HCT116 (cell line): Measurements from ENCODE around the gene NBAS. TPM values are rescaled to one million over a fixed set of nuclear protein-coding genes. Genes with fewer than 3 reads are reported as not detected.

ENCODE experiments used
- ATAC-seq: fragments of 200-7000 bp; cut with Tn5 transposase; 2 replicates; pipeline ENCODE4 v1.9.1; 2020; ENCODE audit warnings: mild to moderate bottlenecking, moderate library complexity
- BruUV-seq: library from RNA; stranded (reverse); fragments of 400-500 nt; replicated peaks from 2 replicates; lab custom pipeline; 2021; lab: Mats Ljungman, UMichigan
- CTCF ChIA-PET: fragments of 300-600 bp; sonication (Branson Sonifier 250); formaldehyde crosslinking; loops from one replicate; lab custom pipeline; 2021; ENCODE audit warnings: antibody characterized with exemption; lab: Charles Lee
- POLR2A ChIA-PET: fragments of 300-600, 350-600 bp; sonication (Branson Sonifier 250); formaldehyde crosslinking; loops from one replicate; lab custom pipeline; 2021; ENCODE audit warnings: antibody characterized with exemption; lab: Charles Lee
- RAD21 ChIA-PET, 2 experiments: fragments of 300-600 bp; sonication (Branson Sonifier 250); formaldehyde crosslinking; loops; one replicate each; lab custom pipeline; 2023; ENCODE audit warnings: low total read pairs in 2 of 2; ENCODE audit not compliant: uncharacterized antibody in 2 of 2, unreplicated experiment in 2 of 2, low non-redundant PET in 1 of 2; lab: Charles Lee
- DNase-seq: peaks from one replicate; pipeline ENCODE4 v3.0.0-alpha.2; 2010; ENCODE audit warnings: low read depth, low spot score
- H2AFZ ChIP-seq: fragments of 200-600 bp; shearing (Covaris generic), sonication (generic); 2 replicates; pipeline ENCODE4 v1.6.1; 2017; ENCODE audit warnings: low read depth, mixed run types, mixed read lengths, antibody characterized with exemption, low read length; ENCODE audit not compliant: poor library complexity, severe bottlenecking
- H3K27ac ChIP-seq: 2 replicates; pipeline ENCODE4 v1.5.1; 2012; ENCODE audit warnings: low read depth, low read length
- H3K27me3 ChIP-seq: fragments of 200-600 bp; sonication (generic); 2 replicates; pipeline ENCODE4 v1.6.1; 2016; ENCODE audit warnings: mixed run types, low read length, mixed read lengths; ENCODE audit not compliant: insufficient read depth
- H3K36me3 ChIP-seq, 2 experiments: fragments of 200-500 bp in 1 of 2; fragments of 200-600 bp in 1 of 2; sonication (Bioruptor generic) in 1 of 2; sonication (generic) in 1 of 2; 2 replicates each; pipeline versions ENCODE4 v1.5.1 to v1.6.1; 2014 to 2016; ENCODE audit warnings: low read length in 2 of 2, inconsistent platforms in 1 of 2, mixed read lengths in 1 of 2, mixed run types in 1 of 2; ENCODE audit not compliant: insufficient read depth in 2 of 2, control insufficient read depth in 1 of 2
- H3K4me1 ChIP-seq, 2 experiments: fragments of 200-600 bp in 1 of 2; sonication (generic) in 1 of 2; 2 replicates each; pipeline versions ENCODE4 v1.5.1 to v1.6.1; 2012 to 2017; ENCODE audit warnings: low read length in 2 of 2, inconsistent platforms in 1 of 2, mild to moderate bottlenecking in 1 of 2, mixed read lengths in 1 of 2, mixed run types in 1 of 2, moderate library complexity in 1 of 2; ENCODE audit not compliant: insufficient read depth in 2 of 2, control insufficient read depth in 1 of 2
- H3K4me2 ChIP-seq: fragments of 200-600 bp; sonication (generic); 2 replicates; pipeline ENCODE4 v1.6.1; 2017; ENCODE audit warnings: mixed run types, low read length, mixed read lengths
- H3K4me3 ChIP-seq, 2 experiments: fragments of 200-600 bp in 1 of 2; sonication (generic) in 1 of 2; replicated peaks in 1 of 2; 2 replicates each; pipeline ENCODE4 v1.5.1; 2011 to 2016; ENCODE audit warnings: low read length in 2 of 2, control low read depth in 1 of 2, low read depth in 1 of 2, mild to moderate bottlenecking in 1 of 2, mixed read lengths in 1 of 2, mixed run types in 1 of 2
- H3K79me2 ChIP-seq: fragments of 200-600 bp; sonication (generic); 2 replicates; pipeline ENCODE4 v1.6.1; 2017; ENCODE audit warnings: mild to moderate bottlenecking, mixed run types, low read length, moderate library complexity, mixed read lengths; ENCODE audit not compliant: insufficient read depth
- H3K9ac ChIP-seq: fragments of 200-600 bp; sonication (generic); 2 replicates; pipeline ENCODE4 v1.6.1; 2016; ENCODE audit warnings: low read length, mixed read lengths
- H3K9me2 ChIP-seq: fragments of 200-600 bp; sonication (generic), shearing (Covaris generic); 2 replicates; pipeline ENCODE4 v1.6.1; 2017; ENCODE audit warnings: mixed run types, mild to moderate bottlenecking, moderate library complexity; ENCODE audit not compliant: insufficient read depth
- H3K9me3 ChIP-seq, 2 experiments: fragments of 200-500 bp in 1 of 2; fragments of 200-600 bp in 1 of 2; sonication (Bioruptor generic) in 1 of 2; sonication (generic) in 1 of 2; 2 replicates each; pipeline ENCODE4 v1.6.1; 2014 to 2017; ENCODE audit warnings: low read length in 2 of 2, mixed read lengths in 2 of 2, inconsistent platforms in 1 of 2, low read depth in 1 of 2, mild to moderate bottlenecking in 1 of 2, mixed run types in 1 of 2, moderate library complexity in 1 of 2; ENCODE audit not compliant: control insufficient read depth in 1 of 2, insufficient read depth in 1 of 2
- H4K20me1 ChIP-seq: fragments of 200-600 bp; sonication (generic), shearing (Covaris generic); 2 replicates; pipeline ENCODE4 v1.6.1; 2017; ENCODE audit warnings: mixed run types, mild to moderate bottlenecking, moderate library complexity; ENCODE audit not compliant: insufficient read depth
- ATF3 ChIP-seq: IDR thresholded peaks from 2 replicates; pipeline ENCODE4 v1.6.1; 2012
- CBX3 ChIP-seq: IDR thresholded peaks from 2 replicates; pipeline ENCODE4 v1.6.1; 2012; ENCODE audit warnings: low read depth
- CTCF ChIP-seq, 3 experiments: fragments of 200-600 bp in 1 of 3; sonication (generic) in 1 of 3; IDR thresholded peaks in 2 of 3; conservative IDR thresholded peaks in 1 of 3; 2 replicates each; pipeline ENCODE4 v1.5.1; 2012 to 2017; ENCODE audit warnings: low read depth in 2 of 3, low read length in 2 of 3, antibody characterized with exemption in 1 of 3, borderline replicate concordance in 1 of 3, control low read depth in 1 of 3, mild to moderate bottlenecking in 1 of 3, mixed read lengths in 1 of 3, mixed run types in 1 of 3, moderate library complexity in 1 of 3; ENCODE audit not compliant: insufficient read depth in 1 of 3
- EGR1 ChIP-seq: IDR thresholded peaks from 2 replicates; pipeline ENCODE4 v1.6.1; 2012; ENCODE audit warnings: low read depth
- ELF1 ChIP-seq: IDR thresholded peaks from 2 replicates; pipeline ENCODE4 v1.6.1; 2012; ENCODE audit warnings: low read depth, borderline replicate concordance
- EZH2 ChIP-seq: fragments of 200-600 bp; sonication (generic); IDR thresholded peaks from 2 replicates; pipeline ENCODE4 v1.6.1; 2017; ENCODE audit warnings: antibody characterized with exemption, mixed run types
- FOSL1 ChIP-seq: IDR thresholded peaks from 2 replicates; pipeline ENCODE4 v1.6.1; 2012; ENCODE audit warnings: low read depth
- JUND ChIP-seq: IDR thresholded peaks from 2 replicates; pipeline ENCODE4 v1.6.1; 2012
- MAX ChIP-seq: IDR thresholded peaks from 2 replicates; pipeline ENCODE4 v1.6.1; 2012
- POLR2A ChIP-seq: IDR thresholded peaks from 2 replicates; pipeline ENCODE4 v1.7.0; 2011; ENCODE audit warnings: borderline replicate concordance; ENCODE audit not compliant: insufficient read depth, insufficient read length; ENCODE audit errors: extremely low read depth
- POLR2AphosphoS5 ChIP-seq: IDR thresholded peaks from 2 replicates; pipeline ENCODE4 v1.6.1; 2011; ENCODE audit warnings: mild to moderate bottlenecking, low read depth, low read length, moderate library complexity
- RAD21 ChIP-seq: IDR thresholded peaks from 2 replicates; pipeline ENCODE4 v1.6.1; 2012; ENCODE audit warnings: low read depth, mild to moderate bottlenecking
- REST ChIP-seq: IDR thresholded peaks from 2 replicates; pipeline ENCODE4 v1.6.1; 2012; ENCODE audit warnings: low read depth
- SRF ChIP-seq: IDR thresholded peaks from 2 replicates; pipeline ENCODE4 v1.6.1; 2012; ENCODE audit warnings: low read depth
- TCF7L2 ChIP-seq: IDR thresholded peaks from 2 replicates; pipeline ENCODE4 v1.7.0; 2011; ENCODE audit warnings: borderline replicate concordance, inconsistent platforms; ENCODE audit not compliant: insufficient read depth, insufficient read length; ENCODE audit errors: extremely low read depth
- YY1 ChIP-seq: IDR thresholded peaks from 2 replicates; pipeline ENCODE4 v1.6.1; 2011; ENCODE audit warnings: low read length, low read depth, moderate library complexity, mild to moderate bottlenecking; ENCODE audit not compliant: insufficient replicate concordance; ENCODE audit errors: extremely low read depth
- ZBTB33 ChIP-seq: IDR thresholded peaks from 2 replicates; pipeline ENCODE4 v1.6.1; 2011; ENCODE audit warnings: mild to moderate bottlenecking, low read length, moderate library complexity; ENCODE audit not compliant: insufficient replicate concordance; ENCODE audit errors: extremely low read depth
- ZFX ChIP-seq: fragments of 450-650 bp; IDR thresholded peaks from 2 replicates; pipeline ENCODE4 v1.6.1; 2017
- intact Hi-C: fragments of 100-400 bp; cut with micrococcal nuclease; formaldehyde crosslinking; loops from 2 replicates; pipeline ENCODE4 v1.10.0; 2022
- total RNA-seq: library from RNA; stranded (reverse); gene quantifications from one replicate; pipeline ENCODE4 v1.2.1, GENCODE V29; 2021; ENCODE audit not compliant: unreplicated experiment

NBAS gene
- total RNA-seq, 1 experiment from 2014 or later: 32.8 TPM

- Histone ChIP-seq H3K27ac (no peak overlapping the region), H3K4me3 (no peak overlapping the region), H3K36me3 (no peaks in the 10 kb centered on the region), H2AFZ (no peak overlapping the region), H3K9ac (no peak overlapping the region), H3K27me3 (no peaks in the 10 kb centered on the region), H3K4me2 (peak overlapping the region; percentile 27), H4K20me1 (no peaks in the 10 kb centered on the region), H3K4me1 (peaks cover 5 to 17% of the 10 kb centered on the region in 2 experiments), H3K9me2 (no peaks in the 10 kb centered on the region), H3K79me2 (no peaks in the 10 kb centered on the region), H3K9me3 (no peaks in the 10 kb centered on the region)
- POLR2A ChIA-PET: no interaction called here
- no peak; the same call in 1 of the 2 replicates for ATAC-seq
- RAD21 ChIA-PET: no interaction called here
- DNase-seq: no peak
- TF ChIP-seq ZFX: no peak
- no peak for TF ChIP-seq POLR2A
- no peak for TF ChIP-seq REST
- TF ChIP-seq ELF1: no peak
- TF ChIP-seq RAD21: no peak
- no peak for TF ChIP-seq SRF
- no peak for TF ChIP-seq EZH2
- no peak for TF ChIP-seq POLR2AphosphoS5
- no peak for TF ChIP-seq JUND
- TF ChIP-seq CBX3: no peak
- TF ChIP-seq FOSL1: no peak
- no peak for TF ChIP-seq MAX
- TF ChIP-seq EGR1: no peak
- no peak for TF ChIP-seq CTCF (IDR thresholded peaks at IDR 0.05 in 2 of 3, conservative IDR thresholded peaks at IDR 0.05 in 1 of 3; ENCODE audit: borderline replicate concordance in 1 of 3, insufficient read depth in 1 of 3, low read depth in 2 of 3, low read length in 2 of 3)
- TF ChIP-seq YY1: no peak
- no peak for TF ChIP-seq ATF3
- TF ChIP-seq ZBTB33: no peak
- TF ChIP-seq TCF7L2: no peak
- BruUV-seq: no TSS peak
- intact Hi-C loops: no loop called here
- CTCF ChIA-PET: no interaction called here
Observed at GRCh38 chr2:15170070-15170775, 390.9 kb downstream of the NBAS start.
